ENCODE data around the gene PALD1. TPM values are rescaled to one million over a fixed set of nuclear protein-coding genes. Genes with fewer than 3 reads are reported as not detected.
A peak's percentile ranks its signal among the peaks of the same experiment; 100 is the strongest.

The PALD1 gene
- total and polyA plus RNA-seq, 9 of the 15 experiments (the other 6 are each of a cell fraction or from before 2014, with no cell fraction given) = 0.03 to 0.29 (median 0.09) TPM; not detected in 2

DNA sequence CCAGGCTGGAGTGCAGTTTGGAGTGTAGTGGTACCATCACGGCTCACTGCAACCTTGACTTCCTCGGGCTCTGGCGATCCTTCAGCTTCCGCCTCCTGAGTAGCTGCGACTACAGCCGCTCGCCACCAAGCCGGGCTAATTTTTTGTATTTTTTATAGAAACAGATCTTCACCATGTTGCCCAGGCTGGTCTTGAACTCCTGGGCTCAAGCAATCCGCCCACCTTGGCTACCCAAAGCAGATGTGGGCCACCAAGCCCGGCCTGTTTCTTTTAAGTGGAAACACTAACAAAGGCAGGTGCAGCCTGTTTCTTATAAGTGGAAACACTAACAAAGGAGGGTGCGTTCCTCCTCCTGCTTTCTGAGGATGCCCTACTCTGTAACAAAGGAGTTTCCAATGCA, 105.8 kb downstream of the PALD1 start (continued):
- no peak for TF ChIP-seq NR1H2 (CRISPR knock-in tag; IDR thresholded peaks at IDR 0.05)

DNA sequence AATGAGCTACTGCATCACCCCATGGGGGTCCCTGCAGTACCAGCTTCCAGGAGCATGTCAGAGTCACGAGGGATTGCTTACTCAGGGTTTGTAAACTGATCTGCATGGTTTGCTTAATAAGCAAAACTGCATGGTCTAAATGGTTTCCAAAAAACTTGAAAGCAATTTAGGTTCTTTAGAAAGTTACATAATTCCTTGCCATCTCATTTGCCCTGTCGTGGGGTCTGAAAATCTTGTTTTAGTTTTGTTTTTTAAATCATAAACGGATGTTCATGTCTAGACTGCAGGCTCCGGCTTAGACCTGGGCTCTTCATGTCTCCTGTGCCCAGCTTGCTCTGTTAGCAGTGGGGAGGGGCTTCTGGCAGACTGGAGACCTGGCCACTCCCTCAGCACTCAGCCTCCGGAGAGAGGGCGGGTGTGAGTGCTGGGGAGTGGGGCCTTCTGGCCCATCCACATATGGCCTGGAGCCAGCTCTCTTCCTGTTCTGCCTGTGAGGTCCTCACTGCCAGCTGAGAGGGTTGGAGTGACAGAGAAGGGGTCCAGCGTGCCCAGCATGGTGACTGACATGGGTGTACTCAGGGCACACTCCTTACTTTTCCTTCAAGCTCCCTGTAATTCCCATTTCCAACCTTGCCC, 106.5 kb downstream of the PALD1 start:
- H3K79me2 ChIP-seq (ENCODE audit: control insufficient read depth, insufficient read depth, low read length) = no peaks in the 10 kb centered on the region
- H4K20me1 ChIP-seq (replicated peaks; ENCODE audit: control insufficient read depth, insufficient read depth, low read length) = no peaks in the 10 kb centered on the region
- no TSS peak for BruUV-seq (replicated peaks)
- peak overlapping the region; percentile 9; the same call in 1 of the 2 replicates for H2AFZ ChIP-seq (ENCODE audit: low read depth, low read length)
- WGBS (ENCODE audit: insufficient coverage, low coverage, missing lambda C conversion rate) = 28% methylated on average over 7 of the region's 7 CpGs
- intact Hi-C loops (cut with micrococcal nuclease) = no loop called here
- peaks cover 22 to 32% of the 10 kb centered on the region in 2 experiments for H3K4me1 ChIP-seq (replicated peaks in 1 of 2; ENCODE audit: control insufficient read depth in 2 of 2, insufficient read depth in 2 of 2, low read length in 2 of 2)
- ChIA-PET POLR2A (interaction anchor here (0.6 to 2.4 kb wide), 5 partner anchors 9 to 154 kb away, joined by 3 to 19 read pairs (median 4); no protein-coding TSS in a partner anchor), CTCF (ENCODE audit: low intra/inter-chr PET ratio) (no interaction called here)
- H3K27ac ChIP-seq (ENCODE audit: extremely low read depth, low read depth, low read length) = no peak overlapping the region
- H3K9me1 ChIP-seq (ENCODE audit: control insufficient read depth, insufficient read depth, low read length) = no peaks in the 10 kb centered on the region
- no peak for FAIRE-seq
- DNase-seq (ENCODE audit: extremely low read depth in 1 of 4, low spot score in 3 of 4) = peak; percentile 62 to 73 (median 68)
- H3K4me3 ChIP-seq = no peak overlapping the region
- no peaks in the 10 kb centered on the region for H3K9me3 ChIP-seq (replicated peaks; ENCODE audit: control insufficient read depth, insufficient read depth, low read depth, low read length)
- no peaks in the 10 kb centered on the region for H3K27me3 ChIP-seq (ENCODE audit: control insufficient read depth in 2 of 2, insufficient read depth in 2 of 2, low read length in 2 of 2)
- ATAC-seq = peak; percentile 88
- no peak overlapping the region for H3K4me2 ChIP-seq (ENCODE audit: insufficient read depth, low read length)
- H3K9ac ChIP-seq (ENCODE audit: insufficient read depth in 1 of 2, low read depth in 2 of 2, low read length in 2 of 2) = peak overlapping the region in 1 of 2 experiments; percentile 87; a peak in 2 of 4 replicates
- in situ Hi-C loops (cut with MboI) = no loop called here
- H3K36me3 ChIP-seq (ENCODE audit: control insufficient read depth, insufficient read depth, low read length) = no peaks in the 10 kb centered on the region
- TF ChIP-seq ZNF316 (IDR thresholded peaks at IDR 0.05) (peak; percentile 80), MAZ (CRISPR knock-in tag; conservative IDR thresholded peaks at IDR 0.05 in 1 of 2, IDR thresholded peaks at IDR 0.05 in 1 of 2) (peak in 1 of 2 experiments; percentile 44; a peak in 1 of 4 replicates), BCL6 (CRISPR knock-in tag; IDR thresholded peaks at IDR 0.05) (no peak), SRF (CRISPR knock-in tag; IDR thresholded peaks at IDR 0.05) (peak in 1 of 2 experiments; percentile 93; a peak in 2 of 4 replicates), NRF1 (conservative IDR thresholded peaks at IDR 0.05 in 1 of 2, IDR thresholded peaks at IDR 0.05 in 1 of 2) (0 out of 4 replicates have a peak, but pooled peaks of 1 of the 2 experiments have one; percentile 2), NFIC (IDR thresholded peaks at IDR 0.05) (peak; percentile 69), SMAD4 (CRISPR knock-in tag; conservative IDR thresholded peaks at IDR 0.05) (no peak)
- TF ChIP-seq, protein P1, sequence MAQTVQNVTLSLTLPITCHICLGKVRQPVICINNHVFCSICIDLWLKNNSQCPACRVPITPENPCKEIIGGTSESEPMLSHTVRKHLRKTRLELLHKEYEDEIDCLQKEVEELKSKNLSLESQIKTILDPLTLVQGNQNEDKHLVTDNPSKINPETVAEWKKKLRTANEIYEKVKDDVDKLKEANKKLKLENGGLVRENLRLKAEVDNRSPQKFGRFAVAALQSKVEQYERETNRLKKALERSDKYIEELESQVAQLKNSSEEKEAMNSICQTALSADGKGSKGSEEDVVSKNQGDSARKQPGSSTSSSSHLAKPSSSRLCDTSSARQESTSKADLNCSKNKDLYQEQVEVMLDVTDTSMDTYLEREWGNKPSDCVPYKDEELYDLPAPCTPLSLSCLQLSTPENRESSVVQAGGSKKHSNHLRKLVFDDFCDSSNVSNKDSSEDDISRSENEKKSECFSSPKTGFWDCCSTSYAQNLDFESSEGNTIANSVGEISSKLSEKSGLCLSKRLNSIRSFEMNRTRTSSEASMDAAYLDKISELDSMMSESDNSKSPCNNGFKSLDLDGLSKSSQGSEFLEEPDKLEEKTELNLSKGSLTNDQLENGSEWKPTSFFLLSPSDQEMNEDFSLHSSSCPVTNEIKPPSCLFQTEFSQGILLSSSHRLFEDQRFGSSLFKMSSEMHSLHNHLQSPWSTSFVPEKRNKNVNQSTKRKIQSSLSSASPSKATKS (CRISPR knock-in tag; IDR thresholded peaks at IDR 0.05) = no peak
- TF ChIP-seq, protein P2, sequence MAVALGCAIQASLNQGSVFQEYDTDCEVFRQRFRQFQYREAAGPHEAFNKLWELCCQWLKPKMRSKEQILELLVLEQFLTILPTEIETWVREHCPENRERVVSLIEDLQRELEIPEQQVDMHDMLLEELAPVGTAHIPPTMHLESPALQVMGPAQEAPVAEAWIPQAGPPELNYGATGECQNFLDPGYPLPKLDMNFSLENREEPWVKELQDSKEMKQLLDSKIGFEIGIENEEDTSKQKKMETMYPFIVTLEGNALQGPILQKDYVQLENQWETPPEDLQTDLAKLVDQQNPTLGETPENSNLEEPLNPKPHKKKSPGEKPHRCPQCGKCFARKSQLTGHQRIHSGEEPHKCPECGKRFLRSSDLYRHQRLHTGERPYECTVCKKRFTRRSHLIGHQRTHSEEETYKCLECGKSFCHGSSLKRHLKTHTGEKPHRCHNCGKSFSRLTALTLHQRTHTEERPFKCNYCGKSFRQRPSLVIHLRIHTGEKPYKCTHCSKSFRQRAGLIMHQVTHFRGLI (CRISPR knock-in tag; IDR thresholded peaks at IDR 0.05) = no peak
- TF ChIP-seq, protein P3, sequence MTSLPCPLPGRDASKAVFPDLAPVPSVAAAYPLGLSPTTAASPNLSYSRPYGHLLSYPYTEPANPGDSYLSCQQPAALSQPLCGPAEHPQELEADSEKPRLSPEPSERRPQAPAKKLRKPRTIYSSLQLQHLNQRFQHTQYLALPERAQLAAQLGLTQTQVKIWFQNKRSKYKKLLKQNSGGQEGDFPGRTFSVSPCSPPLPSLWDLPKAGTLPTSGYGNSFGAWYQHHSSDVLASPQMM (CRISPR knock-in tag; IDR thresholded peaks at IDR 0.05) = no peak
- TF ChIP-seq, protein P4, sequence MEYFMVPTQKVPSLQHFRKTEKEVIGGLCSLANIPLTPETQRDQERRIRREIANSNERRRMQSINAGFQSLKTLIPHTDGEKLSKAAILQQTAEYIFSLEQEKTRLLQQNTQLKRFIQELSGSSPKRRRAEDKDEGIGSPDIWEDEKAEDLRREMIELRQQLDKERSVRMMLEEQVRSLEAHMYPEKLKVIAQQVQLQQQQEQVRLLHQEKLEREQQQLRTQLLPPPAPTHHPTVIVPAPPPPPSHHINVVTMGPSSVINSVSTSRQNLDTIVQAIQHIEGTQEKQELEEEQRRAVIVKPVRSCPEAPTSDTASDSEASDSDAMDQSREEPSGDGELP (CRISPR knock-in tag; IDR thresholded peaks at IDR 0.05; ENCODE audit: borderline replicate concordance) = peak; percentile 18; the same call in 1 of the 2 replicates
